ENCODE results near the gene SOHLH1. TPM values are rescaled to one million over a fixed set of nuclear protein-coding genes. Genes with fewer than 3 reads are reported as not detected.

SOHLH1 gene
- total RNA-seq, 1 donor from 2014 or later = not detected

- no peak overlapping the region for H2AFZ ChIP-seq (replicated peaks)
- Mint-ChIP-seq H3K4me1 (no peaks in the 10 kb centered on the region), H3K27me3 (ENCODE audit: insufficient read depth, low read depth) (peaks cover 8% of the 10 kb centered on the region), H3K27ac (no peak overlapping the region), H3K36me3 (no peaks in the 10 kb centered on the region), H3K9me3 (no peaks in the 10 kb centered on the region), H3K4me3 (no peak overlapping the region)
- H3K4me1 ChIP-seq = no peaks in the 10 kb centered on the region
- no peaks in the 10 kb centered on the region for H3K9me3 ChIP-seq (ENCODE audit: low read depth)
- no peaks in the 10 kb centered on the region for H3F3A ChIP-seq (ENCODE audit: low read depth)
- no peak overlapping the region for H3K4me2 ChIP-seq
- no peaks in the 10 kb centered on the region for H3K36me3 ChIP-seq
- no peaks in the 10 kb centered on the region for H3K79me2 ChIP-seq (ENCODE audit: low read depth)
- no peaks in the 10 kb centered on the region for H4K20me1 ChIP-seq (ENCODE audit: low read depth)
- no peak for DNase-seq (ENCODE audit: low spot score)
- no peak overlapping the region for H3K9ac ChIP-seq
- no peak overlapping the region for H3K27ac ChIP-seq
- H3K4me3 ChIP-seq = no peak overlapping the region
- peaks cover 12% of the 10 kb centered on the region for H3K27me3 ChIP-seq
- TF ChIP-seq EZH2 (IDR thresholded peaks at IDR 0.05) = no peak
- no peak for TF ChIP-seq EZH2phosphoT487 (IDR thresholded peaks at IDR 0.05)
- TF ChIP-seq CTCF (IDR thresholded peaks at IDR 0.05) = no peak
Measured at GRCh38 chr9:135741276-135742219, 42.3 kb upstream of the SOHLH1 start.

GRCh38 chr9:135739271-135740220, 40.3 kb upstream of the SOHLH1 start:
- Histone ChIP-seq H3F3A (ENCODE audit: low read depth) (peaks cover 2% of the 10 kb centered on the region), H3K9me3 (ENCODE audit: low read depth) (no peaks in the 10 kb centered on the region), H3K79me2 (ENCODE audit: low read depth) (no peaks in the 10 kb centered on the region), H3K27me3 (peaks cover 24% of the 10 kb centered on the region), H4K20me1 (ENCODE audit: low read depth) (no peaks in the 10 kb centered on the region), H3K4me1 (no peaks in the 10 kb centered on the region), H3K9ac (no peak overlapping the region), H2AFZ (replicated peaks) (no peak overlapping the region), H3K36me3 (no peaks in the 10 kb centered on the region), H3K4me3 (no peak overlapping the region), H3K4me2 (no peak overlapping the region), H3K27ac (no peak overlapping the region)
- H3K4me1 Mint-ChIP-seq = no peaks in the 10 kb centered on the region
- no peak overlapping the region for H3K27ac Mint-ChIP-seq
- no peak overlapping the region for H3K4me3 Mint-ChIP-seq
- peaks cover 16% of the 10 kb centered on the region for H3K27me3 Mint-ChIP-seq (ENCODE audit: insufficient read depth, low read depth)
- no peaks in the 10 kb centered on the region for H3K9me3 Mint-ChIP-seq
- no peaks in the 10 kb centered on the region for H3K36me3 Mint-ChIP-seq
- no peak for DNase-seq (ENCODE audit: low spot score)
- TF ChIP-seq EZH2 (IDR thresholded peaks at IDR 0.05) = no peak
- no peak for TF ChIP-seq EZH2phosphoT487 (IDR thresholded peaks at IDR 0.05)
- TF ChIP-seq CTCF (IDR thresholded peaks at IDR 0.05) = no peak

- no peak overlapping the region for H3K27ac Mint-ChIP-seq
- H3K4me2 ChIP-seq = no peak overlapping the region
- no peak overlapping the region for H2AFZ ChIP-seq (replicated peaks)
Measured at GRCh38 chr9:135737840-135738521, 38.7 kb upstream of the SOHLH1 start.

More at GRCh38 chr9:135737840-135738521, 38.7 kb upstream of the SOHLH1 start:
- no peak for DNase-seq (ENCODE audit: low spot score)
- Mint-ChIP-seq H3K27me3 (ENCODE audit: insufficient read depth, low read depth) (peaks cover 18% of the 10 kb centered on the region), H3K4me1 (peaks cover 2% of the 10 kb centered on the region), H3K36me3 (no peaks in the 10 kb centered on the region), H3K9me3 (peaks cover 2% of the 10 kb centered on the region), H3K4me3 (no peak overlapping the region)
- Histone ChIP-seq H3K4me1 (no peaks in the 10 kb centered on the region), H3F3A (ENCODE audit: low read depth) (peaks cover 2% of the 10 kb centered on the region), H3K9me3 (ENCODE audit: low read depth) (no peaks in the 10 kb centered on the region), H3K27me3 (peaks cover 24% of the 10 kb centered on the region), H3K79me2 (ENCODE audit: low read depth) (no peaks in the 10 kb centered on the region), H3K36me3 (no peaks in the 10 kb centered on the region), H3K27ac (no peak overlapping the region), H4K20me1 (ENCODE audit: low read depth) (no peaks in the 10 kb centered on the region), H3K4me3 (no peak overlapping the region), H3K9ac (no peak overlapping the region)
- TF ChIP-seq EZH2phosphoT487 (IDR thresholded peaks at IDR 0.05) = no peak
- TF ChIP-seq CTCF (IDR thresholded peaks at IDR 0.05) = no peak
- TF ChIP-seq EZH2 (IDR thresholded peaks at IDR 0.05) = no peak
